Bone marrow (tissue), 2 donors: ENCODE results near the gene CTDSP2.
A peak's percentile ranks its signal among the peaks of the same experiment; 100 is the strongest.
"Not testable (repeated sequence)": the region's sequence is repeated elsewhere in the genome, so short reads cannot be mapped to it uniquely, and the experiment has no call there.

Experiments
- DNase-seq, 2 donors: peaks; one replicate each; lab custom pipeline; 2025; lab: John Stamatoyannopoulos, UW

The CTDSP2 gene

DNA sequence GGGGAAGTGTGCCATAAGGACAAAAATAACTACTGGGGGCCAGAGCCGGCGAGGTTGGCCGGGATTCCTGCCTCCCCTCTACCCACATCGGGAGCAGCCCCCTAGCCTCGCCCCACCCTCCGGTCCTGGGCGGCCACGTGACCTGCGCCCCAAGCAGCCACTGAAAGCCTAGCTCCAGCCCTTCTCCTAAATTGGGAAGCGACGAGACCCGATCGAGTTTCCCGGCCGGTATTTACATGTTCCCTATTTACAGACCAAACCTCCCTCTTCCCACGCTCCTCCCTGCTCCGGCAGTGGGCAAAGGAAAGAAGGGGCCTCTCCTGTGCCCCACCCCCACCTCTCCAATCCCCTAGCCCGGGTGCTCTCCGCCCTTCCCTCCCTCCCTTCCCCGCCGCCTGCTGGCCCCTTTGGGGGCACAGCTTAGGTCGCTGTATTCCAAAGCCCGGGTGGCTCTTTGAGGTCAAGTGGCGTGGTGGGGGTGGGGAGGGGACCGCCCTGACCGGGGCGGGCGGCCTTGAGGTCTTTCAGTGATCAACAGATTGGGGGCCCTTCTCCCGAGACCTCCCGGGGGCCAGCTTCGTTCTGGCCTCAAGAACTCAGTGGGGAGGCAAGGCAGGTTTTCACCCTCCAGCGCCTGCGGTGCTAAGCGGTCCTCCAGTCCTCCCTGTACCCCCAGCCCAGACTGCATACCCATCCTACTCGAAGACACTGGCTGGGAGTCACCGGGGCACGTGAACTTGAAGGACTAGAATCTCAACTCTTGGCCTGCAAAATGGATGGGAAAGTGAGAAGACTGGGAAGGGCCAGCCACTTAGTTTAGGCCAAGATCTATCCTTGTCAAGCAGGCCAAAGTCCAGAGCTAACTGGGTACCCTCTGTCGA lies 6.3 kb upstream of the CTDSP2 start:
- no peak for DNase-seq

- DNase-seq, result no peak
Measured at GRCh38 chr12:57852200-57852599, 5.7 kb upstream of the CTDSP2 start.

- no peak for DNase-seq
Measured at GRCh38 chr12:57851552-57851951, 5.0 kb upstream of the CTDSP2 start.

DNA sequence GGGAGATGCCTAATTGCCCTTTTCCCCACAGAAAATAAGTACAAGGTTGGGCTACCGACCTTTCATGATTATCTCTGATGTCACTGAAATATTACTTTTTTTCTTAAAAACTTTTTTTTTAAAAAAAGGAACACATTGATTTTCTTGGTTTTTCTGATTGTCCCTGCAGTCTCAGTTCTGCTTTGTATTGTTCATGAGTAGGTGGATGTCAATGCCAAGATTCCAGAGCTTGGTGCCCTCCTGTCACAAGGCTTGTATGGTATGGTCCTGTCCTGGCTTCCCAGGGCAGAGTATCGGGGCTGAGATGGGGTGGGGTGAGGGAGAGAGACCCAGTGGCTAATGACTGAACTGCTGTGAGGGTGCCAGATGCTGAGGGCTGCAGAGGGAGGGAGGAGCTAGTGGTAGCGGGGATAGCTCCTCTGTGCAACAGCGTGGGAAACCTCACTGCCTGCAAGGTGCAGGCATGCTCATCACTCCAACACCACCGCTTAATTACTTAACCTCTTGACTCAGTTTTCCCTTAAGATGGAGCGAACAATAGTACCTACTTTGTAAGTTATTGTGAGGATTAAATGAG lies 4.4 kb upstream of the CTDSP2 start:
- no peak for DNase-seq

GRCh38 chr12:57849447-57849846 lies 2.9 kb upstream of the CTDSP2 start:
- not testable (repeated sequence) for DNase-seq

DNA sequence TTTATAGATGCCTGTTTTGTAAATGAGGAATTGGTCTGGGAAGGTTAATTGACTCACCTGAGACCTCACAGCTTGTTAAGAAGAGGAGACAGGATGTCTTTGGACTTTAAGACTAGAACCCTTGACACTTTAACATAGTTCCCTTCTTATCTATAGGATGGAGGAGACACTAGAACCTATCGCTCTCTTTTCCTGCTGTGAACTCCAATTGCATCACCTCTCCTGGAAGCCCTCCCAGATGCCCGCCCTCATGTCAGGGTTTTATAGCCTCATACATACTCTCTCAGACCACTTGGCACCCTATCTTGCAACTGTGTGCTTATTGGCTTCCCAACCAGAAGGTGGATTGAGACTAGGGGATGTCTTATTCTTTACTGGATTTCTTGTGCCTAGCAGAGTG lies 2.5 kb upstream of the CTDSP2 start:
- no peak for DNase-seq

GRCh38 chr12:57848208-57848607 lies 1.7 kb upstream of the CTDSP2 start:
- no peak for DNase-seq

- DNase-seq, result no peak
Measured at GRCh38 chr12:57846285-57846576, 298 bp downstream of the CTDSP2 start.

DNA sequence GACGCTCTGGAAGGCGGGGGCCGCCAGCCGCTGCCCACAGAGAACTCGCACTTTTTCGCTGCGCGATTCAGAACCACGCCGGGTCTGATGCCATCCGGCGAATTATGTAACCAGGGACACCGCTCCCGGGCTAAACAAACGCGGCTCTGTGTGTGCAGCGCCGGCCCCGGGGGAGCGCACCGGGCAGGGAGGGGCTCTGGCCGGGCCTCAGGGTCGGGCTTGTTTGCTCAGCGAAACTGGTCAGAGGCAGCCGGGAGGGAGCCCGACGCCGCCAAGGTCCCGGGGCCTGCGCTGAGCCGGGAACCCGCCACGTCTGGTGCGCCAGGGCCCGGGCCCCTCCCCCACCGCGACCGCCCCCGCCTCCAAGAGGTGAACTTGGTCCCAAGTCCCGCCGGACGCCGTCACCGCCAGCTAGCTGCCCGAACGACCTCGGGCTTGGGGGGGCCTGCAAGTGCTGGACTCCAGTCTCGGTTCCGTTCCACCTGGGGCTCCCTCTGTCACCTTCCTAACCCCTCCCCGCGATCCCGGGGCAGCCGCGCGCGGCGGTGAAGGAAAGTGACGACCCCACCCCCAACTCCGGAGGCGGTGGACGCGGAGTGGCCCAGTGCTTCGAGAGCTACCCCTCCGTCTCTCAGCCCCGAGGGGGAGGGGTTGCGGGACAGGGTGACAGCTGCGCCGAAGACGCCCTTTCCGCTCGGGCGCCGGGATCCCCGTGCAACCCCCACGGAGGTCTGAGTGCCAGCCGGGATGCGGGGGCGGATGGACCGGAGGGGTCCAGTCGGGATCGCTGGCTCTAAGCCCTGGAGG lies 848 bp downstream of the CTDSP2 start:
- peak in 1 of 2 donors; percentile 53 for DNase-seq

DNA sequence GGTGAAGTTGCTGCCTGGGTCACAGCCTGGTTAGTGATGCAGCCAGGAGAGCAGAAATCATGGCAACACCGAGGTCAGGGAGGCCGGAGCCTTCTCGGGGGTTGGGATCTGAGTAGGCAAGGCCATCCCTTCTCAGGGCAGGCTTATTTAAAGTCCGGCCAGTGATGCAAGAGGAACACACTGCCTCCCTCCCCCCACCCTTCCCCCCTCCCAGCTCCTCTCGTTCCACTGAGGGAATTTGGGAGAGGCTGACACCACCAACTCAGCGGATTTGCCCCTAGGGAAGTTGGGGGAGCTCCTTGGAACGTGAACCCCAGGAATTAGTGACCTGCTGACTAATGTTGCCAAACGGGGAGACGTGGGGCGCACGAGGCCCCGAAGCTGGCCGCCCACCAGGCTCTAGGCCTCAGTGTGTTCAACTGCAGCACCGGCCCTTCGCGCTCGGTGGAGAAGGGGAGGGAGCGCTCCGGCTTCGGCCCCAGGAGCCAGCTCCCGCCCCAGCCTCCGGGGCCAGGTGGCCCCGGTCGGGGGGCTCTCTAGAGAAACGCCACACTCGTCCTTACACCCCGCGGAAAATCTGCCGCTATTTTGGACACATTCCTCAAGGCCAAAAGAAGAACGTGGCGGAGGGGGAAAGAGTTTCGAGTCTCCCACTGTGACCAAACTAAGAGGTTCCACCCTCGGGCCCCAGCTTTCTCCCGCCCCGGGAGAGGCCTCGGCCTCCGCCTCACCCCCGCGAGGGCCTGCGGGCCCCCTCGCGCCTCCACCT lies 1.6 kb downstream of the CTDSP2 start:
- DNase-seq, result no peak

GRCh38 chr12:57842342-57843294 lies 3.9 kb downstream of the CTDSP2 start:
- no peak for DNase-seq

GRCh38 chr12:57841445-57841844 lies 5.1 kb downstream of the CTDSP2 start:
- no peak for DNase-seq

GRCh38 chr12:57840726-57841125 lies 5.8 kb downstream of the CTDSP2 start:
- no peak for DNase-seq

DNA sequence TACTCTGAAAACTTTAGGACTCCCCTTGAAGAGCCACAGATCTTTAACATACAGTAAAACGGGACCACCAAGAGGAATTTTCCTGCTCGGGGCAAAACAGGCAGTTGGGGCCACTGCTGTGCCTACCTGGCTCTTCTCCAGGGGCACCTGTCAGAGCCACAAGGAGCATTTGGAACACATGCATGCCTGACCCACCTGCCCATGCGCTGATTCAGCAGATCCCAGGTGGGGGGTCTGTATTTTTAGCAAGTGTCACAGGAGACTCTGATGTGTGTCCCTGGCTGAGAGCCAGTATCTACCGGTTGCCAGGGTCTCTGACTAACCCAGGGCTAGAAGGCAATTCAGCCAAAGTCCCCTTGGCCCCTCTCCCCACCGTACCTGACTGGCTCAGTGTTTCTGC lies 6.5 kb downstream of the CTDSP2 start:
- DNase-seq, result no peak

DNA sequence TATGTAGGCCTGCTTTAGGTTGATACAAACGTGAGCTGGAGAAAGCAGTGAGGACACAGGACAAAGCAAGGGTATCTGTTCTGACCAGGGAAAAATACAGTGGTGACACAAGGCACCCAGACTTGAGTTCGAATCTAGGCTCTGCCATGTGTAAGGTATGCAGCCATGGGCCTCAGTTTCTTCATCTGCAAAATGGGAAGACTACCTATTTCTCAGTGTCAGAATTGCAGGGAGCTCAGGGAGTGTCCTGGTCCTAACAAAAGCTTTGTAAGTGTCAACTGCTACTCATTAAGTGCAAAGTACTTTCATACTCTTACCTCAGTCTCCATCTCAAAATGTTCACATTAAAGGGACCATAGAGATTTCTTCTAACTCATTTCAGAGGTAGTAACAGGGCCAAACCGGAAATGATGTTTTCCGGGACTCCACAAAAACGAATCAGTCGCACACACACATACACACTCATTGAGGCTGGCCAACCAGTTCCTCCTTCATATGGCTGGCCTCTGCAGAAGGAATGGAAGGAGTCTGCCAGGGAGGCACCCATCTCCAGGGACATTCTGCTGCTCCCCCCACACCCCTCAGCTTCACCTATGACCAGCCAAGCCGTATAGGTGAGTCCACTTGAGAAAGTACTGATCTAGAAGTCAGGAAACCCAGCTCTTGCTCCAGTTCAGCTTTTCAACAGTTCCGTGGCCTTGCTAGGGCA lies 7.8 kb downstream of the CTDSP2 start:
- peak in 1 of 2 donors; percentile 57 for DNase-seq

- DNase-seq, result no peak
Measured at GRCh38 chr12:57837864-57838562, 8.5 kb downstream of the CTDSP2 start.

DNA sequence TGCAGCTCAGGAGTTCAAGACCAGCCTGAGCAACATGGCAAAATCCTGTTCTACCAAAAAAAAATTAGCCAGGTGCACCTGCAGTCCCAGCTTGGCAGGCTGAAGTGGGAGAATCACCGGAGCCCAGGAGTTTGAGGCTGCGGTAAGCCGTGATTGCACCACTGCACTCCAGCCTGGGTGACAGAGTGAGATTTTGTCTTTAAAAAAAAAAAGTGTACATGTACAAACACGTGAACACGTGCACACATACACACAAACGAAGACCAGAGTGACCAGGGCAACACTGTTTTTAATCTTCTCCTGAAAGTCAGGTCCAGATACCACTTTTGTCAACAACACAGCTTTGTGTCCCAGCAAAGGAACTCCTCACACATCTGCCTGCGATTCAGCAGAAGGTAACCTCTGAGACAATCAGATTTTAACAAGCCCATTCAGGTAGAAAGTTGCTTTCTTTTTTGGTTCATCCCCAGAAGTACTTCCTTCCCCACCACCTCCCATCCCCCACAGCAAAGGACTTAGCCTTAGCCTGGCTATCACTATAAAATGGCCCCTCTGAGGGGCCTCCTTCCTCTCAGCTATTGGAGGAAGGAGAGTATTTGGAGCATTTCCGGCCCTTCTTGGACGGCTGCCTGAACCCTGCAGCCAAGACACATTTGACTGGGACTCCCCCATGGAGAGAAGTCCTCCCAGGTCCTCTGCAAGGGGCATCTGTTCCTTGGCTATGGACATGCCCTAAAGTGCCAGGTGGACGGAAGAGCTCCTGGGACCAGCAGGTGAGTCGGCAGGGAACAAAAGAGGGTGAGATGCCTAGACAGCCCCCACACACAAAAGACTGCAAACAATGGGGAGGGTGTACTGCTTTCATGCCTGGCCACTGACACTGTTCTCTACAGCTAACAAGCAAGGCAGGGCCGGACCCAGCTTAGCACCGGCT lies 9.8 kb downstream of the CTDSP2 start:
- peak in 1 of 2 donors; percentile 45 for DNase-seq
